ENCODE measurements around the gene SMG5. TPM values are rescaled to one million over a fixed set of nuclear protein-coding genes. Genes with fewer than 3 reads are reported as not detected.
A peak's percentile ranks its signal among the peaks of the same experiment; 100 is the strongest.

The SMG5 gene
- total RNA-seq, 1 donor from 2014 or later: 122 TPM

DNA sequence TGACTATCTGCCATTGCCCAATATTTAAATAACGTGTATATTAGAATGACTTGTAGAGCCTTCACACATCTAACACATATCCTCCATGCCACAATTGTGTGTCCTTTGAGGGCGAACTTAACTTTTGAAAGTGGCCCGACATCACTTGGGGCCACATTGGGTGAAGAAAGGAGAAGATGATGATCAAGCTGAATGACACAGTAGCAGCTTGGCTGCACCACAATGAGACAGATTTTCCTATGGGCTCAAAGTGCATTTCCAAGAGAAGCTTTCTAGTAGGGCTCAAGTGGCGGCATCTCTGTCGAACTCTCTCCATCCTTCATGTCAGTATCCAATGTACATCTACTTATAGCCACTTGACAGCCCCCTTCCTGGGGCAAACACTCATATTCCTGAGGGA lies 44.4 kb downstream of the SMG5 start:
- no peak for DNase-seq (ENCODE audit: low read depth, low spot score)
- no peaks in the 10 kb centered on the region for H3K4me1 Mint-ChIP-seq
- peaks cover 11% of the 10 kb centered on the region for H3K36me3 Mint-ChIP-seq (ENCODE audit: low read depth)
- no peak overlapping the region for H3K27ac Mint-ChIP-seq (ENCODE audit: unreplicated experiment)
- no peaks in the 10 kb centered on the region for H3K9me3 Mint-ChIP-seq
- TF ChIP-seq, protein P1, sequence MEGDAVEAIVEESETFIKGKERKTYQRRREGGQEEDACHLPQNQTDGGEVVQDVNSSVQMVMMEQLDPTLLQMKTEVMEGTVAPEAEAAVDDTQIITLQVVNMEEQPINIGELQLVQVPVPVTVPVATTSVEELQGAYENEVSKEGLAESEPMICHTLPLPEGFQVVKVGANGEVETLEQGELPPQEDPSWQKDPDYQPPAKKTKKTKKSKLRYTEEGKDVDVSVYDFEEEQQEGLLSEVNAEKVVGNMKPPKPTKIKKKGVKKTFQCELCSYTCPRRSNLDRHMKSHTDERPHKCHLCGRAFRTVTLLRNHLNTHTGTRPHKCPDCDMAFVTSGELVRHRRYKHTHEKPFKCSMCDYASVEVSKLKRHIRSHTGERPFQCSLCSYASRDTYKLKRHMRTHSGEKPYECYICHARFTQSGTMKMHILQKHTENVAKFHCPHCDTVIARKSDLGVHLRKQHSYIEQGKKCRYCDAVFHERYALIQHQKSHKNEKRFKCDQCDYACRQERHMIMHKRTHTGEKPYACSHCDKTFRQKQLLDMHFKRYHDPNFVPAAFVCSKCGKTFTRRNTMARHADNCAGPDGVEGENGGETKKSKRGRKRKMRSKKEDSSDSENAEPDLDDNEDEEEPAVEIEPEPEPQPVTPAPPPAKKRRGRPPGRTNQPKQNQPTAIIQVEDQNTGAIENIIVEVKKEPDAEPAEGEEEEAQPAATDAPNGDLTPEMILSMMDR (conservative IDR thresholded peaks at IDR 0.05): no peak
- peaks cover 4% of the 10 kb centered on the region for H3K27me3 Mint-ChIP-seq (ENCODE audit: low read depth)
- H3K4me3 Mint-ChIP-seq: no peak overlapping the region

DNA sequence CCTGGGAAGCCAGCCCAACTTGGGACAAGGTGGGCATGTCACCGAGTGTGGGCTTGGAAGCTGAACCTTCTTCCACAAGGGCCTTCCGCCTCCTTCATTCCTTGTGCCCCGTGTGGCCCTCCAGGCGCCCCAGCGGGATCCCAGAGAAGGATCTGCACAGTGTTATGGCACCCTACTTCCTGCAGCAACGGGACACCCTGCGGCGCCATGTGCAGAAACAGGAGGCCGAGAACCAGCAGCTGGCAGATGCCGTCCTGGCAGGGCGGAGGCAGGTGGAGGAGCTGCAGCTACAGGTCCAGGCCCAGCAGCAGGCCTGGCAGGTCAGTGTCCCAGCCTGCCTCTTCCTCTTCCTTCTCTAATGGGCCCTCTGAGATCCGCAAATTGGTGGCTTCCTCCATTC lies 46.5 kb downstream of the SMG5 start:
- Mint-ChIP-seq H3K27me3 (ENCODE audit: low read depth) (peaks cover 2% of the 10 kb centered on the region), H3K4me1 (no peaks in the 10 kb centered on the region), H3K4me3 (no peak overlapping the region), H3K9me3 (no peaks in the 10 kb centered on the region), H3K36me3 (ENCODE audit: low read depth) (peaks cover 11% of the 10 kb centered on the region), H3K27ac (ENCODE audit: unreplicated experiment) (no peak overlapping the region)
- DNase-seq (ENCODE audit: low read depth, low spot score): no peak
- TF ChIP-seq, protein P1 (conservative IDR thresholded peaks at IDR 0.05): no peak

DNA sequence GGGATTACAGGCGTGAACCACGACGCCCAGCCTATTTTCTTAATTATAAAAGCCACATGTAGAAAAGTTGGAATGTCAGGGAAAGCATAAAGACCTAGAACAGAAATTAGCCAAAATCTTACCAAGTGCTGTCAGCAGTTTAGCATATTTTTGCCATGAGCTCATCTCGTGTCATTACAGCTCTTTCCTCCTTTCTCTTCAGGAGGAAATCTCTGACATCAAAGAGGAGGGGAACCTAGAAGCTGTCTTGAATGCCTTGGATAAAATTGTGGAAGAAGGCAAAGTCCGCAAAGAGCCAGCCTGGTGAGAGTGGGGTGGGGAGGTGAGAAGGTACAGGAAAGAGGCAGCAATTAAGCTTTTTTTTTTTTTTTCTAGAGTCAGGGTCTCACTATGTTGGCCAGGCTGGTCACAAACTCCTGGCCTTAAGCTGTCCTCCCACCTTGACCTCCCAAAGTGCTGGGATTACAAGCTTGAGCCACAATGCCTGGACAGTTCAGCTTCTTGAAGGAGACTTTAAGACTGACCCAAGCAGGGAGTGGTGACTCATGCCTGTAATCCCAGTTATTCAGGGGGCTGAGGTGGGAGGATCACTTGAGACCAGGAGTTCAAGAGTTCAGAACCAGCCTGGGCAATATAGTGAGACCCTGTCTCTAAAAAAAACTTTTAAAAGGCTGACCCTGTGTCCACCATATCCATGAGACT lies 49.0 kb downstream of the SMG5 start:
- no peak for DNase-seq (ENCODE audit: low read depth, low spot score)
- H3K4me3 Mint-ChIP-seq: no peak overlapping the region
- H3K9me3 Mint-ChIP-seq: no peaks in the 10 kb centered on the region
- H3K27ac Mint-ChIP-seq (ENCODE audit: unreplicated experiment): no peak overlapping the region
- H3K27me3 Mint-ChIP-seq (ENCODE audit: low read depth): no peaks in the 10 kb centered on the region
- H3K4me1 Mint-ChIP-seq: no peaks in the 10 kb centered on the region
- H3K36me3 Mint-ChIP-seq (ENCODE audit: low read depth): peaks cover 8% of the 10 kb centered on the region
- TF ChIP-seq, protein P1 (conservative IDR thresholded peaks at IDR 0.05): no peak

DNA sequence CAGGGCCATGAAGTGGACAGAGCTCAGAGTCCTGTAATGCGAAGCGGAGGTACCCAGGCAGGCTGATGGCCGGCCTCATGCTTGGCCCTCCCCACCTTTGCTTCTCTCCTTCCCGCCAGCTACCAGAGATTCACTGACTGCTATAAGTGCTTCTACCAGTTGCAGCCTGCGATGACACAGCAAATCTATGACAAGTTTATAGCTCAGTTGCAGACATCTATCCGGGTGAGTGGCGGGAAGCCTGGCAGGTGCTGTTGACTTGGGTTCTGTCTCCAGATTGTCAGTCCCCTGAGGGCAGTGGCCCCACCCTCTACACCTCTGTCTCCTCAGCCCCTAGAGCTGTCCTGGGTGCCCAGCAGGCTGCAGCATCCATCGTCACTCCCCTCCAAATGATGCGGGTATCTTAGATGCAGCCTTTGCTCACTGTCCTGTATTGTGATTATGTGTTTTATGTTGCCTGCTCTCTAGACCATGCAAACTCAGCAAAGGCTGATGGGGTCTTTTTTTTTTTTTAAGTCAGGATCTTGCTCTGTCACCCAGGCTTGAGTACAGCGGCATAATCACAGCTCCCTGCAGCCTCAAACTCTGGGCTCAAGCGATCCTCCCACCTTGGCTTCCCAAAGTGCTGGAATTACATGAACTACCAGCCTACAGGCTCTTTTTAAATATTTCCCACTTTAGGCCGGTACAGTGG lies 50.3 kb downstream of the SMG5 start:
- no peaks in the 10 kb centered on the region for H3K4me1 Mint-ChIP-seq
- H3K27ac Mint-ChIP-seq (ENCODE audit: unreplicated experiment): peak overlapping the region; percentile 40
- H3K4me3 Mint-ChIP-seq: no peak overlapping the region
- H3K9me3 Mint-ChIP-seq: no peaks in the 10 kb centered on the region
- H3K36me3 Mint-ChIP-seq (ENCODE audit: low read depth): peaks cover 10% of the 10 kb centered on the region
- TF ChIP-seq, protein P1 (conservative IDR thresholded peaks at IDR 0.05): no peak
- H3K27me3 Mint-ChIP-seq (ENCODE audit: low read depth): no peaks in the 10 kb centered on the region
- DNase-seq (ENCODE audit: low read depth, low spot score): no peak

DNA sequence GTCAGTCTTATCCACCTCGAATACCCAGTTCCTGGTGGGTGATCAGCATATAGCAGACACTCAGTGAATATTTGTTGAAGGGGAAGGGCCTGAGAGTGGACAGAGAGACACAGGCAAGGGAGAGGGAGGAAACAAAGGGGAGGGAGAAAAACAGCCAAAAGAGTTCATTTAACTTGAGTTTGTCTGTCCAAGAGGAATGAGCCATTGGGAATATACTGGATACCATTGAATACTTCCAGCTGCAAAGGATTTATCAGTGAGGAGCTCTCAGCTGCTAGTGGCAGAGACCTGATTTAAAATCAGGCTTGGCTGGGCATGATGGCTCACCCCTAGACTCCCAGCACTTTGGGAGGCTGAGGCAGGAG lies 52.2 kb downstream of the SMG5 start:
- H3K4me1 Mint-ChIP-seq: peaks cover 2% of the 10 kb centered on the region
- peaks cover 3% of the 10 kb centered on the region for H3K36me3 Mint-ChIP-seq (ENCODE audit: low read depth)

More for the DNA sequence above, 52.2 kb downstream of the SMG5 start:
- H3K27me3 Mint-ChIP-seq (ENCODE audit: low read depth): no peaks in the 10 kb centered on the region
- TF ChIP-seq, protein P1 (conservative IDR thresholded peaks at IDR 0.05): no peak
- H3K4me3 Mint-ChIP-seq: no peak overlapping the region
- no peak overlapping the region for H3K27ac Mint-ChIP-seq (ENCODE audit: unreplicated experiment)
- no peak for DNase-seq (ENCODE audit: low read depth, low spot score)
- H3K9me3 Mint-ChIP-seq: no peaks in the 10 kb centered on the region

All from neural crest cell (in vitro differentiated cells).